ENCODE data around the gene SLC19A1. TPM values are rescaled to one million over a fixed set of nuclear protein-coding genes. Genes with fewer than 3 reads are reported as not detected.

Gene SLC19A1
- total and polyA plus RNA-seq, 8 donors, result 2.9 to 23.3 (median 5.3) TPM

DNA sequence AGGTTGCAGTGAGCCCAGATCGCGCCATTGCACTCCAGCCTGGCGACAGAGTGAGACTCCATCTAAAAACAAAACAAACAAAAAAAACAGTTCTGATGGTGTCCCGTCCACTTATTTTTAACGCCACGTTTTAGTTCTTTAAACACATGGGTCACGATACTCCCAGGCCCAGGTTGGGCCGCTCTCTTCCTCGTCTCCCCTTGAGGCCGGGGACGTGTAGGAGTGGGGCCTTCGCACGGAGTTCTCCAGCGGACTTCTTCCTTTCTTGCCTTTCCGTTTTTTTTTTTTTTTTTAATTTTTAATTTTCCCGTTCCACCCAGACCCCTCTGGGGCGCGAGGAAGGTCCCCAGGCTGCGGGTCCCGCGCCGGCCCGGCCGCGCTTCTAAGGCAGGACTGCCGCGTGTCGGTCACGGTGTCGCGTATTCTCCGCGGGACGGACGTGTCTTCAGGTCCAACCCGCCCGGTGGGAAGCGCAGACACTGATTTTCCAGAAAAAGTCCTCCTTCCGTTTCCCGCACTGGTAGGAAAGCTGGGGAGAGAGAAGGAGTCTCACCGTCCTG is 47.5 kb upstream of the SLC19A1 start:
- DNase-seq, result peak in 1 of 2 donors; percentile 8
- 40 to 48% (median 44%) methylated on average over 38 to 41 of the region's 41 CpGs for WGBS, 5 donors
- Histone ChIP-seq H3K4me3 (peak overlapping the region; percentile 44 to 56 (median 48)), H3K4me1 (peaks cover 9 to 29% (median 20%) of the 10 kb centered on the region in 4 donors), H3K27ac (peak overlapping the region in 1 of 5 donors; percentile 44), H3K36me3 (no peaks in the 10 kb centered on the region), H3K27me3 (peaks cover 0 to 46% (median 22%) of the 10 kb centered on the region in 3 donors), H3K9me3 (peaks cover 18 to 35% (median 31%) of the 10 kb centered on the region in 4 donors)
- intact Hi-C loops (cut with DNase I; ENCODE audit: low total_unique reads), result no loop called here
- TF ChIP-seq EP300 (IDR thresholded peaks at IDR 0.05), result no peak
- TF ChIP-seq POLR2AphosphoS5 (IDR thresholded peaks at IDR 0.05), result no peak
- TF ChIP-seq, protein P1, sequence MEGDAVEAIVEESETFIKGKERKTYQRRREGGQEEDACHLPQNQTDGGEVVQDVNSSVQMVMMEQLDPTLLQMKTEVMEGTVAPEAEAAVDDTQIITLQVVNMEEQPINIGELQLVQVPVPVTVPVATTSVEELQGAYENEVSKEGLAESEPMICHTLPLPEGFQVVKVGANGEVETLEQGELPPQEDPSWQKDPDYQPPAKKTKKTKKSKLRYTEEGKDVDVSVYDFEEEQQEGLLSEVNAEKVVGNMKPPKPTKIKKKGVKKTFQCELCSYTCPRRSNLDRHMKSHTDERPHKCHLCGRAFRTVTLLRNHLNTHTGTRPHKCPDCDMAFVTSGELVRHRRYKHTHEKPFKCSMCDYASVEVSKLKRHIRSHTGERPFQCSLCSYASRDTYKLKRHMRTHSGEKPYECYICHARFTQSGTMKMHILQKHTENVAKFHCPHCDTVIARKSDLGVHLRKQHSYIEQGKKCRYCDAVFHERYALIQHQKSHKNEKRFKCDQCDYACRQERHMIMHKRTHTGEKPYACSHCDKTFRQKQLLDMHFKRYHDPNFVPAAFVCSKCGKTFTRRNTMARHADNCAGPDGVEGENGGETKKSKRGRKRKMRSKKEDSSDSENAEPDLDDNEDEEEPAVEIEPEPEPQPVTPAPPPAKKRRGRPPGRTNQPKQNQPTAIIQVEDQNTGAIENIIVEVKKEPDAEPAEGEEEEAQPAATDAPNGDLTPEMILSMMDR (IDR thresholded peaks at IDR 0.05), result no peak
- no peak for TF ChIP-seq POLR2A (IDR thresholded peaks at IDR 0.05)

DNA sequence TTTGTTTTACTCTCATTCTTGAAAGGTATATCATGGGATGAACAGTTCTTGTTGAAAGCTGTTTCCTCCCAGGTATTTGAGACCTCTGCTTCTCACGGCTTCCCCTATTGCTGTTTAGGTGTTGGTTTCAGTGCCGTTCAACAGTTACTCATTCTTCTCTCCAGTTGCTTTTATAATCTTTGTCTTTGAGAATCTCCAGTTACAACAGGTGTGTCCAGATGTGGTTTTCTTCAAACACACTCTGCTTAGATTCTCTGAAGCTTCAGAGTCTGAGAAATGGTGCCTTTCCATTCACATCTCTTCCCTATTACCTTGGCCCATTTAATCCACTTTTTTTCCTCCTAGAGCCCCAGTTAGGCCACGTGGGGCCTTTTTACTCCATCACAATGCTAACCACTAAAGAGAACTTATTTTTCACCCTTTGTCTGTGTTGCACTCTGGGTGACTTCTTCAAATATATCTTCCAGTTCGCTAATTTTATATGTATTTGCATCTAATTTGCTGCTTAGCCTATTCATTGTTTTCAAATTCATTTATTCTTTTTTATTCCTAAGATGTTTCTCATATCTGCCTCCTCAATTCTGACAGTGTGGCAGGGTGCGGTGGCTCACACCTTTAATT is 46.7 kb upstream of the SLC19A1 start:
- WGBS, 5 donors, result 72 to 89% (median 86%) methylated on average over 5 of the region's 5 CpGs
- intact Hi-C loops (cut with DNase I; ENCODE audit: low total_unique reads), result no loop called here
- H3K4me1 ChIP-seq, result peaks cover 9 to 29% (median 20%) of the 10 kb centered on the region in 4 donors

DNA sequence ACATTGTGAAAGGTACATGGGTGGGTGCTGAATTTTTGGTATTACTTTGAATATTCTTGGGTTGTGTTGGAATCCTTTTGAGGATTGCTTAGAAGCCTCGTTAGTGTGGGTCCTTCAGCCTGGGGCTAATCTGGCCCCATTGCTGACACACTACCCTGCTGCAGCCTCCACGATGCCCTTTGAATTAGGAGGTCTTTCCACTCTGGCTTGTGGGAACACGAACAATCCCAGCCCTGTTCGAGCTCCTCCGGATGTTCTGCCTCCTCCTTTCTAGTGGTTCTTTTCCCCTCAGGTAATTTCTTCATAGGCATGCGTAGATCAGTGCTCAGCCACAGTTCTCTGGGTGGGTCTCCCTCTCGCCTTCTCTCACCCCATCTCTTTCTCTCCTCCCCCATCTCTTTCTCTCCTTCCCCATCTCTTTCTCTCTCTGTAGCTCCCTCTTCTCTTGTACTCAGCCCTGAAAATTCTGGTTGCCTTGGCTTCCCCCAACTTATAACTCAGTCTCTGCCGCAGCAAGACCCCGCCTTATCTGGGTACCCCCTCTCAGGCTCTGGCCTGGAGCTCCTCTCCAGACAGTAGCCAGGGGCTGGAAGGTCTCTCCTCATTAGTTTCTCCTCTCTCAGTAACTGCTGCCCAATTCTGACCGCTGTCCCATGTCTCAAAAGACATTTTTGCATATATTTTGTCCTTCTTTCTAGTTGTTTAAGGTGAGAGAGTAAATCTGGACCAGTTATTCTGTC is 46.0 kb upstream of the SLC19A1 start:
- H3K9me3 ChIP-seq, result peaks cover 18 to 35% (median 32%) of the 10 kb centered on the region in 4 donors
- intact Hi-C loops (cut with DNase I; ENCODE audit: low total_unique reads), result no loop called here
- no peak overlapping the region for H3K4me3 ChIP-seq
- H3K27ac ChIP-seq, result no peak overlapping the region
- no peaks in the 10 kb centered on the region for H3K36me3 ChIP-seq
- 83 to 91% (median 88%) methylated on average over 10 of the region's 10 CpGs for WGBS, 5 donors
- peaks cover 0 to 51% (median 27%) of the 10 kb centered on the region in 3 donors for H3K27me3 ChIP-seq
- peaks cover 9 to 29% (median 20%) of the 10 kb centered on the region in 4 donors for H3K4me1 ChIP-seq
- no peak for DNase-seq
- TF ChIP-seq POLR2A (IDR thresholded peaks at IDR 0.05) (no peak), EP300 (IDR thresholded peaks at IDR 0.05) (no peak), POLR2AphosphoS5 (IDR thresholded peaks at IDR 0.05) (no peak)
- TF ChIP-seq, protein P1 (IDR thresholded peaks at IDR 0.05), result no peak

More for the DNA sequence above, 46.7 kb upstream of the SLC19A1 start:
- Histone ChIP-seq H3K36me3 (no peaks in the 10 kb centered on the region), H3K4me3 (no peak overlapping the region), H3K27me3 (peaks cover 0 to 46% (median 24%) of the 10 kb centered on the region in 3 donors), H3K9me3 (peaks cover 18 to 35% (median 32%) of the 10 kb centered on the region in 4 donors), H3K27ac (no peak overlapping the region)
- TF ChIP-seq, protein P1 (IDR thresholded peaks at IDR 0.05), result no peak
- TF ChIP-seq EP300 (IDR thresholded peaks at IDR 0.05) (no peak), POLR2AphosphoS5 (IDR thresholded peaks at IDR 0.05) (no peak)
- no peak for DNase-seq

DNA sequence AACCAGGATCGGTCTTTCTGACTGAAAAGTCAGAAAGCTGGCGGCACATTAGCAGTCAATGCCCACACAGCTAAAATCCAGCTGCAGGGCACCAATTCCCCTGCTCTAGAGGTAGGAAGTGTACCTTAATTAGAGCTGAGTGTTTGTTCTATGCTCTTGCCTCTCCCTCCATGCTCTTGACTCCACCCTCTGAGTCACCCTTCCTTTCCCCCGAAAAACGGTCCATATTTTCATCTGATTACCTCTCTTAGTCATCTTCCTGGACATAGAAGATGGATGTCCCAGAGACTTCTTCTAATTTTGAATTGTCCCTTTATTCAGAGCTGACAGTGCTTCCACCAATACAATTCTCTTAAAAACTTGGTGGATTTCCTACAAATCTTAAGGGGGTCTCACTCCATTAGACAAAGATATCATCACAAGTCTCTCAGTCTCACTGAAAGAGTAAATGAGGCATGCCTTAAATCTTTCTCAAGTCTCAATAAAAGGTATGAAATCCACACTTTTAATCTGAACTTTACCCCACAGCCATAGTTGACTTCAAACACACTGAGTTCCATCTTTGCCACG is 44.1 kb upstream of the SLC19A1 start:
- TF ChIP-seq POLR2A (IDR thresholded peaks at IDR 0.05) (no peak), EP300 (IDR thresholded peaks at IDR 0.05) (no peak), POLR2AphosphoS5 (IDR thresholded peaks at IDR 0.05) (no peak)
- TF ChIP-seq, protein P1 (IDR thresholded peaks at IDR 0.05), result no peak
- peaks cover 0 to 58% (median 27%) of the 10 kb centered on the region in 3 donors for H3K27me3 ChIP-seq
- H3K4me3 ChIP-seq, result no peak overlapping the region
- no peaks in the 10 kb centered on the region for H3K36me3 ChIP-seq
- intact Hi-C loops (cut with DNase I; ENCODE audit: low total_unique reads), result no loop called here
- peaks cover 9 to 17% (median 15%) of the 10 kb centered on the region in 4 donors for H3K4me1 ChIP-seq
- H3K9me3 ChIP-seq, result peaks cover 18 to 39% (median 36%) of the 10 kb centered on the region in 4 donors
- DNase-seq, result no peak
- 68 to 82% (median 78%) methylated on average over 5 of the region's 5 CpGs for WGBS, 5 donors
- H3K27ac ChIP-seq, result no peak overlapping the region
